ENCODE measurements around the gene MLLT10. TPM values are rescaled to one million over a fixed set of nuclear protein-coding genes. Genes with fewer than 3 reads are reported as not detected.
A peak's percentile ranks its signal among the peaks of the same experiment; 100 is the strongest.

The MLLT10 gene
- total RNA-seq, 1 donor from 2014 or later: 58.1 TPM

DNA sequence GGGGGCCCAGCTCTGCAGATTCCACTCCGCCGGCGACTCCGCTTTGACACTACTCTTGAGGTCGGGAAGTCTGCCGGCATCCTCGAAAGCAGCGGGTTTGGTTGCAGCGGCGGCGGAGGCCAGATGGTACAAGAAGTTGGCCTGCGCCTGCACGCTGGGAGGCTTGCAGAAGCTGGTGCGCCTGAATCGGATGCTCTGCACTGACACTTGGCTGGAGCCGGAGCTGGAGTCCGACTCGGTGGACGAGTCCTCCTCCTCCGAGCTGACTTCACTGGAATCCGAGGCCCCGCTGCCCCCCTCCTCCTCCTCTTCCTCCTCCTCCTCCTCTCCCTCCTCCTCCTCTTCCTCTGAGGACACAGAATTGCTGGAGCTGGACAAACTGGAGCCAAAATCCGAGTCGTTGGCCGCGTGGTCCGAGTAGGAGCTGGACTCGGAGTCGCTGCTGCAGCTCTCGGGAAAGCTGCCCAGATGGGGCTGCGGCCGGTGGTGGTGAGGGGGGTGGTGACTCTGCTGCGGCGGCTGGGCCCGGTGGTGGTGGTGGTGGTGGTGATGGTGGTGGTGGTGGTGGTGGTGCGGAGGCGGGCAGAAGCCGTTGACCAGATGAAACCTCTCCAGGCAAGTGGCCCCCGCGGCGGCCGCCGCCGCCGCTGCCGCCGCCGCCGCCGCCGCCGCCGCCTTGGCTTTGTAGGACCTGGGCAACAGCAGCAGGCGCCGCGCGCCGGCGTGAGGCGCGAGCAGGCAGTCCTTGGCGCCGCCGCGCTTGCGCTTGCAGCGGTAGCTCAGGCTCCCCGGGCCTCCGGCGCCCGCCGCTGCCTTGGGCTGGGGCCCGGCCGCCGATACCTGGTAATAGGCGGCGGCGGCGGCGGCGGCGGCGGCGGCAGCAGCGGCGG, 17.5 kb upstream of the MLLT10 start:
- peak overlapping the region; percentile 98 for H3K27ac Mint-ChIP-seq (ENCODE audit: unreplicated experiment)
- no peaks in the 10 kb centered on the region for H3K9me3 Mint-ChIP-seq
- peaks cover 22% of the 10 kb centered on the region for H3K27me3 Mint-ChIP-seq (ENCODE audit: low read depth)
- TF ChIP-seq, protein P1, sequence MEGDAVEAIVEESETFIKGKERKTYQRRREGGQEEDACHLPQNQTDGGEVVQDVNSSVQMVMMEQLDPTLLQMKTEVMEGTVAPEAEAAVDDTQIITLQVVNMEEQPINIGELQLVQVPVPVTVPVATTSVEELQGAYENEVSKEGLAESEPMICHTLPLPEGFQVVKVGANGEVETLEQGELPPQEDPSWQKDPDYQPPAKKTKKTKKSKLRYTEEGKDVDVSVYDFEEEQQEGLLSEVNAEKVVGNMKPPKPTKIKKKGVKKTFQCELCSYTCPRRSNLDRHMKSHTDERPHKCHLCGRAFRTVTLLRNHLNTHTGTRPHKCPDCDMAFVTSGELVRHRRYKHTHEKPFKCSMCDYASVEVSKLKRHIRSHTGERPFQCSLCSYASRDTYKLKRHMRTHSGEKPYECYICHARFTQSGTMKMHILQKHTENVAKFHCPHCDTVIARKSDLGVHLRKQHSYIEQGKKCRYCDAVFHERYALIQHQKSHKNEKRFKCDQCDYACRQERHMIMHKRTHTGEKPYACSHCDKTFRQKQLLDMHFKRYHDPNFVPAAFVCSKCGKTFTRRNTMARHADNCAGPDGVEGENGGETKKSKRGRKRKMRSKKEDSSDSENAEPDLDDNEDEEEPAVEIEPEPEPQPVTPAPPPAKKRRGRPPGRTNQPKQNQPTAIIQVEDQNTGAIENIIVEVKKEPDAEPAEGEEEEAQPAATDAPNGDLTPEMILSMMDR (conservative IDR thresholded peaks at IDR 0.05): no peak
- peaks cover 82% of the 10 kb centered on the region for H3K4me1 Mint-ChIP-seq
- H3K4me3 Mint-ChIP-seq: peak overlapping the region; percentile 97
- DNase-seq (ENCODE audit: low read depth, low spot score): no peak
- peaks cover 14% of the 10 kb centered on the region for H3K36me3 Mint-ChIP-seq (ENCODE audit: low read depth)

DNA sequence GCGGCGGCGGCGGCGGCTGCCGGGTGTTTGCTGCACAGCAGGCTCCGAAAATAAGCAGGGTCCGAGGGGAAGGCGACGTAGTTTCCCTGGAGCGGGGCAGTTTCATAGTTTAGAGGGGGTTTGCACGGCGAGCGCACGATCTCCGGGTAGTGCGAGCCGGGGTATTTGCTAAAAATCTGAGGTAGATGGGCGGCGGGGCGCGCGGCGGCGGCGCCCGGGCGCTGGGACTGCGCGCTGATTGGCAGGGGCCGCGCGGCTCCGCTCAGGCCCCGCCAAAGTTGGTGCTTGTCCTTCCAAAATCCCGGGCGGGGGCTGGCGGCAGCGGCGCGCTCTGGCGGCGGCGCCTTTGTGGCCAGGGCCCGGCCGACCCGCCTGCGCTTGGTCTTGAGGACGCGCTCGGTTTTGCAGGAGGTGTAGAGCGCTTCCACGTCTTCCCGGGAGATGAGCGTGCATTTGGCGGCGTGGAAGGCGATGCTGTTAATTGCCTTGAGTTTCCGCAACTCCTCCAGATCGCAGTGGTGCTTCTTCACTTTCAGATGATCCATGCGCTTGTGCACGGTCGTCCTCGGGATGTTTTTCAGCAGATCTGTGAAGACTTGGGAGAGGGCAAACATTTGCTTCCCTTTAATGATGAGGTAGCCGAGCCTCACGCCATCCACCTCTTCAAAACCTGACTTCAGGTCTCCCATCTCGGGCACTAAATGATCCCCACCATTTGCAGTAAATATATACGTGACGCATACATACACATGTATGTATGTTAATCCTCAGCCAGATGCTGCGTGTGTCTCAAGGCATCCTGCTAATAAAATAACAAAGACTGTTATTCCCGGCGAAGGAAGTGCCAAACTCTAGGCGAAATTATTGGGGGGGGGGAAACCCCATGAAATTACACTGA, 16.6 kb upstream of the MLLT10 start:
- TF ChIP-seq, protein P1 (conservative IDR thresholded peaks at IDR 0.05): peak; percentile 14
- Mint-ChIP-seq H3K4me1 (peaks cover 82% of the 10 kb centered on the region), H3K27me3 (ENCODE audit: low read depth) (peaks cover 20% of the 10 kb centered on the region), H3K9me3 (no peaks in the 10 kb centered on the region), H3K36me3 (ENCODE audit: low read depth) (peaks cover 14% of the 10 kb centered on the region), H3K27ac (ENCODE audit: unreplicated experiment) (peak overlapping the region; percentile 95), H3K4me3 (peak overlapping the region; percentile 95)
- DNase-seq (ENCODE audit: low read depth, low spot score): no peak

DNA sequence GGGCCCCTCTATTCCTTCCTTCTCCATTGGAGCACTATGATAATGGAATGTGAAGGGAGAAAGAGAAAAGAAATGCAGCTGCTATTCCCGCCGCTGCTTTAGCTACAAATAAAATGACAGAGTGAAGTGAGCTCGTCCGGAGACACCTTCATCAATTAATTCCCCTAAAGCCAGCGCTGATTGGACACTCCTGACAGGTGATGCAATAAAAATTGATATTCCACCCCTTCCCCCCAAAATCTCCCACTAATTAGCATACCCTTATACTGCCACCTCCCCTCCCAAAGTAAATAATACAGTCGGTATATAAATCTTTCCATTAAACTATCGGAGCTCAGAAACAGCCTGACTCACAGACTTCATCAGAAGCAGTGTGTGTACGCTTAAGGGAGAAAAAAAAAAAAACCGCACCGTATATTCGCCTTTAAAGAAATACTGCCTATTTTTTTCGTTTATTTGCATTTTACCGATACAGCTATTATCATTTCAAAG, 15.8 kb upstream of the MLLT10 start:
- peak overlapping the region; percentile 95 for H3K27ac Mint-ChIP-seq (ENCODE audit: unreplicated experiment)
- peak overlapping the region; percentile 95 for H3K4me3 Mint-ChIP-seq
- peaks cover 14% of the 10 kb centered on the region for H3K36me3 Mint-ChIP-seq (ENCODE audit: low read depth)
- H3K4me1 Mint-ChIP-seq: peaks cover 82% of the 10 kb centered on the region
- DNase-seq (ENCODE audit: low read depth, low spot score): no peak
- no peaks in the 10 kb centered on the region for H3K9me3 Mint-ChIP-seq
- H3K27me3 Mint-ChIP-seq (ENCODE audit: low read depth): peaks cover 17% of the 10 kb centered on the region
- TF ChIP-seq, protein P1 (conservative IDR thresholded peaks at IDR 0.05): no peak

DNA sequence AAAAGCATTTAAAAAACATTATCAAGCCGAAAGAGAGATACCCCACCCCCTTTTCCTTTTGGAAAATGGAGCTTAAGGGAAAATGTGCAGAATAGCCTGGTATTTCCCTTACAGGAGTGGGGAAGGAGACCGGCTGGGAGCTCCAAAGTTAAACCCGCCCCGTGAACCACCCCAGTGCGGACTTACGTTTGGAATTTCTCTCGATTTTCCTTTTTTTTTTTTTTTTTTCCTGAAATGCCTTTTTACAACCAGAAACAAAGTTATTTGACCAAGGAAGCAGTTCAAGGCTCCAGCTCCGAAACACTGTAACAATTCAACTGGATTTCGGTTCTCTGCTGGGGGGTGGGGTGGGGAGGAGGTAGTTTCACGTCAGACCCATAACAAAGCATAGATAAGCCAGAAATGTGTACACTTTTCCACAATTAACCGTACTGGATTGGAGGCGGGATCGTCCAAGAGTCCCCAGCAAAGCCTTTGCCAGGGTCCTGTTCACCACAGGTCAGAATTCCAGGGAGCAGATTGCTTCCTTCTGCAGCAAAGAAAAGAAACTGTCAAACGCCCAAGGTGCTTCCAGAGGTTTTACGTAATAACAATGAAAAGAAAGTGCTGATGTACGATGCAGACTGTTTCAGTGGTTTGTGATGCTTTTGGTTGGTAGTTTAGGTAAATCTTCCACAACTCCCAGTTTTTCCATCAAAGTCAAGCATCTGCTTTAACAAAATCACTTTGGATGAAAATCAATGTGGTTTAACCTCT, 15.2 kb upstream of the MLLT10 start:
- Mint-ChIP-seq H3K4me1 (peaks cover 82% of the 10 kb centered on the region), H3K36me3 (ENCODE audit: low read depth) (peaks cover 14% of the 10 kb centered on the region), H3K4me3 (peak overlapping the region; percentile 95), H3K27me3 (ENCODE audit: low read depth) (peaks cover 17% of the 10 kb centered on the region), H3K27ac (ENCODE audit: unreplicated experiment) (peak overlapping the region; percentile 95), H3K9me3 (no peaks in the 10 kb centered on the region)
- TF ChIP-seq, protein P1 (conservative IDR thresholded peaks at IDR 0.05): no peak
- DNase-seq (ENCODE audit: low read depth, low spot score): no peak
